MM.1S (cell line): ENCODE measurements around the gene NR2C2.

Experiments used
- DNase-seq: peaks from one replicate; pipeline ENCODE4 v3.0.0-alpha.2; 2015
- H2AFZ ChIP-seq: fragments of 300-600 bp; sonication (generic); 2 replicates; pipeline ENCODE4 v1.6.0; 2016; ENCODE audit warnings: antibody characterized with exemption, low read length
- H3F3A ChIP-seq: fragments of 300-600 bp; sonication (generic); 2 replicates; pipeline ENCODE4 v1.6.1; 2016; ENCODE audit warnings: mild to moderate bottlenecking, antibody characterized with exemption, low read length, moderate library complexity, mixed read lengths; ENCODE audit not compliant: insufficient read depth
- H3K27ac ChIP-seq: fragments of 300-600 bp; sonication (generic); 2 replicates; pipeline ENCODE4 v1.5.1; 2016; ENCODE audit warnings: mild to moderate bottlenecking, low read length
- H3K27me3 ChIP-seq: fragments of 300-600 bp; sonication (generic); replicated peaks from 2 replicates; pipeline ENCODE4 v1.6.0; 2016; ENCODE audit warnings: low read length; ENCODE audit not compliant: insufficient read depth
- H3K36me3 ChIP-seq: fragments of 300-600 bp; sonication (generic); replicated peaks from 2 replicates; pipeline ENCODE4 v1.6.1; 2016; ENCODE audit warnings: mild to moderate bottlenecking, low read length, mixed read lengths; ENCODE audit not compliant: insufficient read depth
- H3K4me1 ChIP-seq: fragments of 300-600 bp; sonication (generic); 2 replicates; pipeline ENCODE4 v1.6.1; 2016; ENCODE audit warnings: low read length, mixed read lengths
- H3K4me2 ChIP-seq: fragments of 300-600 bp; sonication (generic); 2 replicates; pipeline ENCODE4 v1.6.0; 2016; ENCODE audit warnings: low read depth, low read length
- H3K4me3 ChIP-seq: fragments of 300-600 bp; sonication (generic); 2 replicates; pipeline ENCODE4 v1.5.1; 2016; ENCODE audit warnings: low read length, mixed read lengths
- H3K79me2 ChIP-seq: fragments of 300-600 bp; sonication (generic); 2 replicates; pipeline ENCODE4 v1.6.1; 2016; ENCODE audit warnings: mixed run types, low read length, mixed read lengths
- H3K9ac ChIP-seq: fragments of 300-600 bp; sonication (generic); 2 replicates; pipeline ENCODE4 v1.6.1; 2016; ENCODE audit warnings: low read length, mixed read lengths
- H3K9me2 ChIP-seq: fragments of 300-600 bp; sonication (generic); replicated peaks from 2 replicates; pipeline ENCODE4 v1.6.1; 2016; ENCODE audit warnings: mild to moderate bottlenecking, low read length, mixed read lengths; ENCODE audit not compliant: insufficient read depth
- H3K9me3 ChIP-seq: fragments of 300-600 bp; sonication (generic); replicated peaks from 2 replicates; pipeline ENCODE4 v1.6.1; 2016; ENCODE audit warnings: mild to moderate bottlenecking, low read length, mixed read lengths; ENCODE audit not compliant: insufficient read depth
- H4K20me1 ChIP-seq: fragments of 300-600 bp; sonication (generic); 2 replicates; pipeline ENCODE4 v1.6.1; 2016; ENCODE audit warnings: mild to moderate bottlenecking, low read length, moderate library complexity, mixed read lengths; ENCODE audit not compliant: insufficient read depth
- CTCF ChIP-seq: fragments of 300-600 bp; sonication (generic); IDR thresholded peaks from 2 replicates; pipeline ENCODE4 v1.5.1; 2016; ENCODE audit warnings: antibody characterized with exemption, low read length, mixed read lengths
- EZH2 ChIP-seq: fragments of 300-600 bp; sonication (generic); optimal IDR thresholded peaks from 2 replicates; pipeline ENCODE3; 2017; ENCODE audit warnings: low read depth, mild to moderate bottlenecking, antibody characterized with exemption, low read length, mixed read lengths
- EZH2phosphoT487 ChIP-seq: fragments of 300-600 bp; sonication (generic); IDR thresholded peaks from 2 replicates; pipeline ENCODE4 v1.6.1; 2018; ENCODE audit warnings: antibody characterized with exemption, low read length

The NR2C2 gene

GRCh38 chr3:14976317-14976716, 28.9 kb downstream of the NR2C2 start:
- TF ChIP-seq CTCF = no peak
- no peak for TF ChIP-seq EZH2phosphoT487
- no peak for TF ChIP-seq EZH2
- Histone ChIP-seq H3K9me2 (no peaks in the 10 kb centered on the region), H3K9ac (no peak overlapping the region), H3F3A (no peaks in the 10 kb centered on the region), H2AFZ (no peak overlapping the region), H3K27ac (no peak overlapping the region), H3K4me1 (no peaks in the 10 kb centered on the region), H3K9me3 (no peaks in the 10 kb centered on the region), H3K79me2 (peaks cover 47% of the 10 kb centered on the region), H4K20me1 (no peaks in the 10 kb centered on the region), H3K4me2 (no peak overlapping the region), H3K4me3 (no peak overlapping the region), H3K27me3 (no peaks in the 10 kb centered on the region), H3K36me3 (no peaks in the 10 kb centered on the region)
- DNase-seq = no peak

- no peaks in the 10 kb centered on the region for H3K9me2 ChIP-seq
- no peak for DNase-seq
- no peak overlapping the region for H3K4me2 ChIP-seq
- no peaks in the 10 kb centered on the region for H3F3A ChIP-seq
- no peaks in the 10 kb centered on the region for H3K4me1 ChIP-seq
- no peaks in the 10 kb centered on the region for H4K20me1 ChIP-seq
- no peaks in the 10 kb centered on the region for H3K27me3 ChIP-seq
- H2AFZ ChIP-seq = no peak overlapping the region
- H3K79me2 ChIP-seq = peaks cover 52% of the 10 kb centered on the region
- H3K27ac ChIP-seq = no peak overlapping the region
- no peaks in the 10 kb centered on the region for H3K36me3 ChIP-seq
- H3K4me3 ChIP-seq = no peak overlapping the region
- H3K9ac ChIP-seq = no peak overlapping the region
- no peaks in the 10 kb centered on the region for H3K9me3 ChIP-seq
- TF ChIP-seq EZH2 = no peak
- TF ChIP-seq CTCF = no peak
Measured at GRCh38 chr3:14980689-14981088, 33.3 kb downstream of the NR2C2 start.

- peaks cover 38% of the 10 kb centered on the region for H3K79me2 ChIP-seq
- H3K4me2 ChIP-seq = no peak overlapping the region
- H3K9me3 ChIP-seq = no peaks in the 10 kb centered on the region
- H2AFZ ChIP-seq = no peak overlapping the region
- no peaks in the 10 kb centered on the region for H3K9me2 ChIP-seq
- no peak overlapping the region for H3K27ac ChIP-seq
- peaks cover 4% of the 10 kb centered on the region; the same call in 1 of the 2 replicates for H3F3A ChIP-seq
- TF ChIP-seq CTCF (no peak), EZH2phosphoT487 (no peak), EZH2 (no peak)
- no peaks in the 10 kb centered on the region for H4K20me1 ChIP-seq
- DNase-seq = no peak
- no peak overlapping the region for H3K9ac ChIP-seq
- peaks cover 14% of the 10 kb centered on the region for H3K4me1 ChIP-seq
- H3K27me3 ChIP-seq = no peaks in the 10 kb centered on the region
- no peaks in the 10 kb centered on the region for H3K36me3 ChIP-seq
- H3K4me3 ChIP-seq = no peak overlapping the region
Measured at GRCh38 chr3:14984581-14985113, 37.3 kb downstream of the NR2C2 start.
